Prostate gland (tissue), 2 donors: ENCODE measurements around the gene RGPD8. TPM values are rescaled to one million over a fixed set of nuclear protein-coding genes. Genes with fewer than 3 reads are reported as not detected.
A peak's percentile ranks its signal among the peaks of the same experiment; 100 is the strongest.

Experiments used
- DNase-seq: peaks from one replicate; pipeline ENCODE4 v3.0.0-alpha.2; 2019; ENCODE audit warnings: low spot score
- H3K27ac ChIP-seq, 2 donors: fragments of 200-600 bp; sonication (generic); 2 replicates each; pipeline ENCODE4 v1.5.1; 2017 to 2019
- H3K27me3 ChIP-seq: fragments of 200-600 bp; sonication (generic); replicated peaks from 2 replicates; pipeline ENCODE4 v1.5.1; 2019; ENCODE audit not compliant: insufficient read depth
- H3K36me3 ChIP-seq, 2 donors: fragments of 200-600 bp; sonication (generic); 1 replicate in 1 of 2; 2 replicates in 1 of 2; pipeline versions ENCODE4 v1.5.1 to v1.8.1; 2017 to 2019
- H3K4me1 ChIP-seq: fragments of 200-600 bp; sonication (generic); replicated peaks from 2 replicates; pipeline ENCODE4 v1.5.1; 2019
- H3K4me3 ChIP-seq, 2 donors: fragments of 200-600 bp; sonication (generic); 2 replicates each; pipeline ENCODE4 v1.5.1; 2017 to 2019
- H3K9me3 ChIP-seq: fragments of 200-600 bp; sonication (generic); 2 replicates; pipeline ENCODE4 v1.5.1; 2017
- CTCF ChIP-seq, 4 experiments: fragments of 200-600 bp in 2 of 4; fragments of 450-650 bp in 2 of 4; sonication (generic) in 2 of 4; IDR thresholded peaks; 1 replicate in 3 of 4; 2 replicates in 1 of 4; pipeline ENCODE4 v1.5.1; 2016 to 2019; ENCODE audit warnings: antibody characterized with exemption in 4 of 4, mild to moderate bottlenecking in 2 of 4, moderate library complexity in 2 of 4
- POLR2A ChIP-seq: fragments of 450-650 bp; IDR thresholded peaks from one replicate; pipeline ENCODE4 v1.6.1; 2016; ENCODE audit warnings: antibody characterized with exemption, mild to moderate bottlenecking
- POLR2AphosphoS5 ChIP-seq: sonication (generic); formaldehyde crosslinking; IDR thresholded peaks from one replicate; pipeline ENCODE4 v1.6.1; 2017; ENCODE audit warnings: antibody characterized with exemption
- WGBS: methylation state at CpG from one replicate; pipeline ENCODE4 v1.1.5; 2018; 5-methylcytosine and 5-hydroxymethylcytosine counted together
- intact Hi-C: fragments of 100-400 bp; cut with DNase I; formaldehyde crosslinking; loops from one replicate; pipeline ENCODE4 v1.14.2; 2022
- total RNA-seq, 2 donors: library from RNA; depleted of rRNA; stranded (reverse); fragments of >200 nt; gene quantifications; one replicate each; pipeline ENCODE4 v1.1.0, GENCODE V29; 2016

The RGPD8 gene
- total RNA-seq, 2 donors from 2014 or later: 14.3 to 15.6 TPM

- Histone ChIP-seq H3K4me3 (peak overlapping the region; percentile 60 to 78), H3K4me1 (no peaks in the 10 kb centered on the region), H3K36me3 (no peaks in the 10 kb centered on the region), H3K27me3 (no peaks in the 10 kb centered on the region), H3K27ac (peak overlapping the region; percentile 79 to 89), H3K9me3 (no peaks in the 10 kb centered on the region)
- TF ChIP-seq POLR2AphosphoS5: peak; percentile 59
- TF ChIP-seq POLR2A: no peak
- peak in 3 of 4 experiments; percentile 53 to 76 (median 73) for TF ChIP-seq CTCF (IDR thresholded peaks at IDR 0.05)
- intact Hi-C loops: loop anchor here (5.0 kb wide), 2 partner anchors 101 to 429 kb away; partner anchors contain the start of gene CHCHD5
- peak; percentile 77 for DNase-seq
- 0% methylated on average over 19 of the region's 19 CpGs for WGBS
These were observed 47.6 kb upstream of the RGPD8 start for GRCh38 chr2:112481050-112481527.

GRCh38 chr2:112480530-112481049 is 47.1 kb upstream of the RGPD8 start:
- Histone ChIP-seq H3K27me3 (no peaks in the 10 kb centered on the region), H3K36me3 (no peaks in the 10 kb centered on the region), H3K4me3 (peak overlapping the region; percentile 60 to 78), H3K9me3 (no peaks in the 10 kb centered on the region), H3K27ac (peak overlapping the region; percentile 79 to 89), H3K4me1 (no peaks in the 10 kb centered on the region)
- intact Hi-C loops: loop anchor here (5.0 kb wide), 2 partner anchors 102 to 428 kb away; partner anchors contain the start of gene CHCHD5
- no peak for TF ChIP-seq POLR2A
- TF ChIP-seq CTCF (IDR thresholded peaks at IDR 0.05): no peak
- no peak for TF ChIP-seq POLR2AphosphoS5
- no peak for DNase-seq
- 13% methylated on average over 20 of the region's 20 CpGs for WGBS

GRCh38 chr2:112476434-112476833 is 43.0 kb upstream of the RGPD8 start:
- intact Hi-C loops: no loop called here
- no peaks in the 10 kb centered on the region for H3K9me3 ChIP-seq
- TF ChIP-seq POLR2AphosphoS5 (no peak), POLR2A (no peak), CTCF (IDR thresholded peaks at IDR 0.05) (no peak)

GRCh38 chr2:112474844-112475486 is 41.5 kb upstream of the RGPD8 start:
- H3K27ac ChIP-seq: no peak overlapping the region
- no peak overlapping the region for H3K4me3 ChIP-seq
- H3K27me3 ChIP-seq: no peaks in the 10 kb centered on the region
- DNase-seq: no peak
- H3K4me1 ChIP-seq: no peaks in the 10 kb centered on the region
- intact Hi-C loops: no loop called here
- WGBS: 77% methylated on average over 6 of the region's 6 CpGs
- TF ChIP-seq POLR2A: no peak
- no peak for TF ChIP-seq POLR2AphosphoS5
- TF ChIP-seq CTCF (IDR thresholded peaks at IDR 0.05): no peak
- no peaks in the 10 kb centered on the region for H3K9me3 ChIP-seq
- H3K36me3 ChIP-seq: no peaks in the 10 kb centered on the region

More at GRCh38 chr2:112476434-112476833, 43.0 kb upstream of the RGPD8 start:
- 67% methylated on average over 7 of the region's 7 CpGs for WGBS
- no peaks in the 10 kb centered on the region for H3K36me3 ChIP-seq
- no peaks in the 10 kb centered on the region for H3K27me3 ChIP-seq
- no peak overlapping the region for H3K27ac ChIP-seq
- no peak for DNase-seq
- no peaks in the 10 kb centered on the region for H3K4me1 ChIP-seq
- H3K4me3 ChIP-seq: no peak overlapping the region
